ENCODE data around the gene ITPRID1. TPM values are rescaled to one million over a fixed set of nuclear protein-coding genes. Genes with fewer than 3 reads are reported as not detected.

ITPRID1 gene
- total RNA-seq, 1 experiment from 2014 or later, result 0.21 TPM

DNA sequence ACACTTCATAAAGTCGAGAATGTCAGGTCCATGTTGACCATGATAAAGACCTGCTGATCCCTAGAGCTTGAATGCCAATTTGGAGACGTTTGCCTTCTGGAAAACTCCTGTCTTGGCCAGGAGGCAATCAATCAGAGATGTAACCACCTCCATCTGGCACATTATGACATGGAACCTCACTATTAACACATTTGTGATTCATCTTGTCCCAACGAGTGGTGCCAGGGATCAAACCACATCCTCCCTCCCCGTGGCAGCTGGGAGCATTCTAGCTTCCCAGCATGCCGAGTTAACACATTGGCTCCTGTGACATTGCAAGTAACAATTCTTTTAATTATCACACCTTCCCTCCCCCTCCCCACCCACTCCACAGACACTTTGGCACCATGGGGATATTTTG lies 89.2 kb downstream of the ITPRID1 start:
- DNase-seq (ENCODE audit: low spot score), result no peak
- POLR2A ChIA-PET (ENCODE audit: low non-redundant PET), result no interaction called here
- intact Hi-C loops (cut with micrococcal nuclease; ENCODE audit: unreplicated experiment), result no loop called here
- H3K36me3 ChIP-seq (ENCODE audit: insufficient read depth, low read length, poor library complexity, severe bottlenecking), result no peaks in the 10 kb centered on the region
- H3K27ac ChIP-seq (ENCODE audit: low read depth, low read length, poor library complexity, severe bottlenecking), result no peak overlapping the region
- no peaks in the 10 kb centered on the region for H3K4me1 ChIP-seq (ENCODE audit: insufficient read depth, low read length, poor library complexity, severe bottlenecking)
- BruUV-seq (replicated peaks), result no TSS peak
- CTCF ChIA-PET, result no interaction called here
- H3K9me3 ChIP-seq (ENCODE audit: low read depth, low read length, poor library complexity, severe bottlenecking), result no peaks in the 10 kb centered on the region
- no peaks in the 10 kb centered on the region for H3K27me3 ChIP-seq (replicated peaks; ENCODE audit: insufficient read depth, low read depth, low read length, poor library complexity)
- TF ChIP-seq, protein P1, sequence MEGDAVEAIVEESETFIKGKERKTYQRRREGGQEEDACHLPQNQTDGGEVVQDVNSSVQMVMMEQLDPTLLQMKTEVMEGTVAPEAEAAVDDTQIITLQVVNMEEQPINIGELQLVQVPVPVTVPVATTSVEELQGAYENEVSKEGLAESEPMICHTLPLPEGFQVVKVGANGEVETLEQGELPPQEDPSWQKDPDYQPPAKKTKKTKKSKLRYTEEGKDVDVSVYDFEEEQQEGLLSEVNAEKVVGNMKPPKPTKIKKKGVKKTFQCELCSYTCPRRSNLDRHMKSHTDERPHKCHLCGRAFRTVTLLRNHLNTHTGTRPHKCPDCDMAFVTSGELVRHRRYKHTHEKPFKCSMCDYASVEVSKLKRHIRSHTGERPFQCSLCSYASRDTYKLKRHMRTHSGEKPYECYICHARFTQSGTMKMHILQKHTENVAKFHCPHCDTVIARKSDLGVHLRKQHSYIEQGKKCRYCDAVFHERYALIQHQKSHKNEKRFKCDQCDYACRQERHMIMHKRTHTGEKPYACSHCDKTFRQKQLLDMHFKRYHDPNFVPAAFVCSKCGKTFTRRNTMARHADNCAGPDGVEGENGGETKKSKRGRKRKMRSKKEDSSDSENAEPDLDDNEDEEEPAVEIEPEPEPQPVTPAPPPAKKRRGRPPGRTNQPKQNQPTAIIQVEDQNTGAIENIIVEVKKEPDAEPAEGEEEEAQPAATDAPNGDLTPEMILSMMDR (conservative IDR thresholded peaks at IDR 0.05; ENCODE audit: low read depth, low read length), result no peak
- TF ChIP-seq EZH2 (IDR thresholded peaks at IDR 0.05; ENCODE audit: borderline replicate concordance, low read depth, low read length, poor library complexity, severe bottlenecking), result no peak
- no peak overlapping the region for H3K4me3 ChIP-seq (ENCODE audit: low read depth, low read length, poor library complexity, severe bottlenecking)

DNA sequence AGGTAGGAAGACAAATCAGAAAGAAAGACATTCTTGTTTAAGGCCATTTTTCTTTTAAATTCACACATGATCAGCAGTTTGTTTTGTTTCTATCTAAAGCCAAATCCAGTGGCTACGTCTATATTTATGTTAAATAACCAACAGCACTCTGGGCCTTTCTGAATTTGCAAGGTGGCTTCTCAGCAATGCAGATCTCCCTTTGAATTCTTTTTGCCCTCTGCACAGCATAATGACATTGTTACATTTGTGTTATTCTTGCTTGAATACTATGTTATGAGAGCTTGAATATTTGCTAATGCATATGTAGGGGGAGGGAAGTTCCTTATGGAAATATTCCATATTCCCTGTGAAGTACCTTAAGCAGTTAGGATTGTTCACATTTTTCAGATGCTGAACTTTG lies 99.7 kb downstream of the ITPRID1 start:
- POLR2A ChIA-PET (ENCODE audit: low non-redundant PET), result no interaction called here
- no peaks in the 10 kb centered on the region for H3K36me3 ChIP-seq (ENCODE audit: insufficient read depth, low read length, poor library complexity, severe bottlenecking)
- no peak overlapping the region for H3K27ac ChIP-seq (ENCODE audit: low read depth, low read length, poor library complexity, severe bottlenecking)
- H3K4me3 ChIP-seq (ENCODE audit: low read depth, low read length, poor library complexity, severe bottlenecking), result no peak overlapping the region
- no peaks in the 10 kb centered on the region for H3K4me1 ChIP-seq (ENCODE audit: insufficient read depth, low read length, poor library complexity, severe bottlenecking)
- TF ChIP-seq, protein P1 (conservative IDR thresholded peaks at IDR 0.05; ENCODE audit: low read depth, low read length), result no peak
- no peak for TF ChIP-seq EZH2 (IDR thresholded peaks at IDR 0.05; ENCODE audit: borderline replicate concordance, low read depth, low read length, poor library complexity, severe bottlenecking)
- intact Hi-C loops (cut with micrococcal nuclease; ENCODE audit: unreplicated experiment), result no loop called here
- CTCF ChIA-PET, result no interaction called here
- no peaks in the 10 kb centered on the region for H3K27me3 ChIP-seq (replicated peaks; ENCODE audit: insufficient read depth, low read depth, low read length, poor library complexity)
- H3K9me3 ChIP-seq (ENCODE audit: low read depth, low read length, poor library complexity, severe bottlenecking), result no peaks in the 10 kb centered on the region
- DNase-seq (ENCODE audit: low spot score), result no peak
- BruUV-seq (replicated peaks), result no TSS peak

DNA sequence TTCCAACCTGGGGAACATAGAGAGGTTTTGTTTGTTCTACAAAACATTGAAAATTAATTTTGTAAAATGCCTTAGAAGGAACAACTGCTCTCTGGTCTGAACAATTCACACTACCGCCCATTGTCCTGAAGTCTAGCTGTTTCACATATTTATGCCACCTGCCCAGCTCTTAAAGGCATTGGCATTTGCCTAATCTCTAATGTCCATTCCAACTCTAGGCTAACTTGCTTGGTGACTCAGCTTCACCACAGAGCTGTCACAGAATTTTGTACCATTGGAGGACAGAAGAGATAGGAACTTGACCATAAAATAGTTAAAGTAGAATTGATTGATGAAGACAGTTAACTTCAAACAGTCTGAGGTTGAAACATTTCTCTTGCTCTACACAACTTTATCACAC lies 119.6 kb downstream of the ITPRID1 start:
- Histone ChIP-seq H3K9me3 (ENCODE audit: low read depth, low read length, poor library complexity, severe bottlenecking) (no peaks in the 10 kb centered on the region), H3K27me3 (replicated peaks; ENCODE audit: insufficient read depth, low read depth, low read length, poor library complexity) (no peaks in the 10 kb centered on the region), H3K4me1 (ENCODE audit: insufficient read depth, low read length, poor library complexity, severe bottlenecking) (peaks cover 13% of the 10 kb centered on the region), H3K27ac (ENCODE audit: low read depth, low read length, poor library complexity, severe bottlenecking) (peak overlapping the region; percentile 34), H3K4me3 (ENCODE audit: low read depth, low read length, poor library complexity, severe bottlenecking) (no peak overlapping the region), H3K36me3 (ENCODE audit: insufficient read depth, low read length, poor library complexity, severe bottlenecking) (no peaks in the 10 kb centered on the region)
- peak; percentile 21 for DNase-seq (ENCODE audit: low spot score)
- POLR2A ChIA-PET (ENCODE audit: low non-redundant PET), result no interaction called here
- CTCF ChIA-PET, result interaction anchor here (0.9 to 3.6 kb wide), 6 partner anchors 190 to 511 kb away, joined by 3 to 16 read pairs (median 8); no protein-coding TSS in a partner anchor
- intact Hi-C loops (cut with micrococcal nuclease; ENCODE audit: unreplicated experiment), result loop anchor here (1.0 to 5.0 kb wide), 4 partner anchors 111 to 651 kb away; no protein-coding TSS in a partner anchor
- TF ChIP-seq EZH2 (IDR thresholded peaks at IDR 0.05; ENCODE audit: borderline replicate concordance, low read depth, low read length, poor library complexity, severe bottlenecking), result no peak
- TF ChIP-seq, protein P1 (conservative IDR thresholded peaks at IDR 0.05; ENCODE audit: low read depth, low read length), result no peak
- TSS peak; percentile 55 for BruUV-seq (replicated peaks)

Data from A673 (cell line).